ENCODE measurements around the gene XK. TPM values are rescaled to one million over a fixed set of nuclear protein-coding genes. Genes with fewer than 3 reads are reported as not detected.

Gene XK, protein sequence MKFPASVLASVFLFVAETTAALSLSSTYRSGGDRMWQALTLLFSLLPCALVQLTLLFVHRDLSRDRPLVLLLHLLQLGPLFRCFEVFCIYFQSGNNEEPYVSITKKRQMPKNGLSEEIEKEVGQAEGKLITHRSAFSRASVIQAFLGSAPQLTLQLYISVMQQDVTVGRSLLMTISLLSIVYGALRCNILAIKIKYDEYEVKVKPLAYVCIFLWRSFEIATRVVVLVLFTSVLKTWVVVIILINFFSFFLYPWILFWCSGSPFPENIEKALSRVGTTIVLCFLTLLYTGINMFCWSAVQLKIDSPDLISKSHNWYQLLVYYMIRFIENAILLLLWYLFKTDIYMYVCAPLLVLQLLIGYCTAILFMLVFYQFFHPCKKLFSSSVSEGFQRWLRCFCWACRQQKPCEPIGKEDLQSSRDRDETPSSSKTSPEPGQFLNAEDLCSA
- under 0.01 TPM in 2 replicates for total RNA-seq

GRCh38 chrX:37685381-37686359, at the start of gene XK:
XK (plus strand) TSS chrX:37685791; CDS start chrX:37685962, 171 bp downstream.

DNA sequence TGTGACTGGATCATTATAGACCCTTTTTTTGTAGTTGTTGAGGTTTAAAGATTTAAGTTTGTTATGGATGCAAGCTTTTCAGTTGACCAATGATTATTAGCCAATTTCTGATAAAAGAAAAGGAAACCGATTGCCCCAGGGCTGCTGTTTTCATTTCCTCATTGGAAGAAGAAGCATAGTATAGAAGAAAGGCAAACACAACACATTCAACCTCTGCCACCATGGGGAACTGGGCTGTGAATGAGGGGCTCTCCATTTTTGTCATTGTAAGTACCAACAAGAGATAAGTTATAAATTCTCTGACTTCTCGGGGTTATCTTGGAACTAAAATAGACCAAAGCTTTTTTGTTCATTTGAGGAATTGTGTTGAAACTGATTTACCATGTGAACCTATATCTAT, 94.3 kb downstream of the XK start, which contains the start of gene CYBB:
TSS of gene CYBB (plus strand) at position 203 of the 400 bp plus-strand sequence. CDS start at position 222, 19 bp downstream.

Other genes starting within 250 kb of the XK start
- gene LANCL3, start 114.1 kb upstream of the XK start, total RNA-seq: not detected in 2 replicates
- gene CYBB, start 94.3 kb downstream of the XK start, total RNA-seq: under 0.01 TPM in 1 of 2 replicates, not detected in the other
- 43.7 and 47.8 TPM in 2 replicates for gene DYNLT3, start 161.8 kb downstream of the XK start, total RNA-seq